ENCODE results near the gene ZGRF1. TPM values are rescaled to one million over a fixed set of nuclear protein-coding genes. Genes with fewer than 3 reads are reported as not detected.
"Not testable (repeated sequence)": the region's sequence is repeated elsewhere in the genome, so short reads cannot be mapped to it uniquely, and the experiment has no call there.

Gene ZGRF1
- polyA plus RNA-seq, 3 donors from 2014 or later = 2.0 to 3.7 (median 3.0) TPM

GRCh38 chr4:112559053-112559452 is 77.7 kb downstream of the ZGRF1 start:
- Mint-ChIP-seq H3K4me3 (no peak overlapping the region), H3K36me3 (peaks cover 6 to 47% (median 36%) of the 10 kb centered on the region in 3 donors), H3K4me1 (peaks cover 5 to 11% of the 10 kb centered on the region in 2 donors), H3K27me3 (ENCODE audit: low read depth in 3 of 3) (no peaks in the 10 kb centered on the region), H3K9me3 (no peaks in the 10 kb centered on the region), H3K27ac (no peak overlapping the region)
- DNase-seq = no peak

- H3K27me3 Mint-ChIP-seq (ENCODE audit: low read depth in 3 of 3) = no peaks in the 10 kb centered on the region
- peaks cover 6 to 47% (median 36%) of the 10 kb centered on the region in 3 donors for H3K36me3 Mint-ChIP-seq
- no peak overlapping the region for H3K4me3 Mint-ChIP-seq
- no peaks in the 10 kb centered on the region for H3K4me1 Mint-ChIP-seq
- DNase-seq = no peak
- no peak overlapping the region for H3K27ac Mint-ChIP-seq
- H3K9me3 Mint-ChIP-seq = no peaks in the 10 kb centered on the region
Measured at GRCh38 chr4:112557676-112558411, 78.9 kb downstream of the ZGRF1 start.

GRCh38 chr4:112554271-112554670 is 82.4 kb downstream of the ZGRF1 start:
- H3K27ac Mint-ChIP-seq; H3K27me3 Mint-ChIP-seq (ENCODE audit: low read depth in 3 of 3); H3K4me1 Mint-ChIP-seq: not testable (repeated sequence)

GRCh38 chr4:112552668-112553067 is 84.0 kb downstream of the ZGRF1 start:
- H3K27me3 Mint-ChIP-seq (ENCODE audit: low read depth in 3 of 3) = no peaks in the 10 kb centered on the region
- DNase-seq = no peak
- H3K4me1 Mint-ChIP-seq = no peaks in the 10 kb centered on the region
- no peaks in the 10 kb centered on the region for H3K9me3 Mint-ChIP-seq
- peaks cover 0 to 18% (median 17%) of the 10 kb centered on the region in 3 donors for H3K36me3 Mint-ChIP-seq
- H3K27ac Mint-ChIP-seq = no peak overlapping the region
- H3K4me3 Mint-ChIP-seq = no peak overlapping the region

More at GRCh38 chr4:112554271-112554670, 82.4 kb downstream of the ZGRF1 start:
- peaks cover 0 to 23% (median 21%) of the 10 kb centered on the region in 3 donors for H3K36me3 Mint-ChIP-seq
- DNase-seq, H3K4me3 Mint-ChIP-seq, H3K9me3 Mint-ChIP-seq: not testable (repeated sequence)

- Mint-ChIP-seq H3K4me1 (no peaks in the 10 kb centered on the region), H3K27ac (no peak overlapping the region), H3K9me3 (no peaks in the 10 kb centered on the region), H3K36me3 (peaks cover 0 to 19% (median 18%) of the 10 kb centered on the region in 3 donors), H3K4me3 (no peak overlapping the region), H3K27me3 (ENCODE audit: low read depth in 3 of 3) (no peaks in the 10 kb centered on the region)
- DNase-seq = no peak
Measured at GRCh38 chr4:112550728-112551127, 86.0 kb downstream of the ZGRF1 start.

GRCh38 chr4:112546476-112546875 is 90.2 kb downstream of the ZGRF1 start:
- H3K4me3 Mint-ChIP-seq = no peak overlapping the region

GRCh38 chr4:112545346-112545745 is 91.4 kb downstream of the ZGRF1 start:
- no peaks in the 10 kb centered on the region for H3K9me3 Mint-ChIP-seq
- DNase-seq = no peak
- H3K36me3 Mint-ChIP-seq = peaks cover 0 to 19% (median 14%) of the 10 kb centered on the region in 3 donors
- no peaks in the 10 kb centered on the region for H3K4me1 Mint-ChIP-seq
- H3K27ac Mint-ChIP-seq = no peak overlapping the region
- H3K27me3 Mint-ChIP-seq (ENCODE audit: low read depth in 3 of 3) = no peaks in the 10 kb centered on the region
- H3K4me3 Mint-ChIP-seq = no peak overlapping the region

More at GRCh38 chr4:112546476-112546875, 90.2 kb downstream of the ZGRF1 start:
- no peaks in the 10 kb centered on the region for H3K27me3 Mint-ChIP-seq (ENCODE audit: low read depth in 3 of 3)
- no peak for DNase-seq
- no peaks in the 10 kb centered on the region for H3K4me1 Mint-ChIP-seq
- H3K27ac Mint-ChIP-seq = no peak overlapping the region
- H3K36me3 Mint-ChIP-seq = peaks cover 0 to 19% (median 14%) of the 10 kb centered on the region in 3 donors
- H3K9me3 Mint-ChIP-seq = no peaks in the 10 kb centered on the region

GRCh38 chr4:112540695-112541094 is 96.0 kb downstream of the ZGRF1 start:
- Mint-ChIP-seq H3K27me3 (ENCODE audit: low read depth in 3 of 3) (no peaks in the 10 kb centered on the region), H3K4me3 (no peak overlapping the region), H3K36me3 (peaks cover 3 to 25% (median 21%) of the 10 kb centered on the region in 3 donors), H3K9me3 (no peaks in the 10 kb centered on the region), H3K27ac (no peak overlapping the region), H3K4me1 (no peaks in the 10 kb centered on the region)
- DNase-seq = no peak

- Mint-ChIP-seq H3K36me3 (peaks cover 3 to 16% (median 6%) of the 10 kb centered on the region in 3 donors), H3K4me1 (no peaks in the 10 kb centered on the region), H3K4me3 (no peak overlapping the region), H3K27me3 (ENCODE audit: low read depth in 3 of 3) (peaks cover 0 to 7% (median 4%) of the 10 kb centered on the region in 3 donors), H3K27ac (no peak overlapping the region), H3K9me3 (no peaks in the 10 kb centered on the region)
- no peak for DNase-seq
Measured at GRCh38 chr4:112536123-112536522, 100.6 kb downstream of the ZGRF1 start.

GRCh38 chr4:112532267-112532666 is 104.4 kb downstream of the ZGRF1 start:
- no peak overlapping the region for H3K27ac Mint-ChIP-seq
- H3K9me3 Mint-ChIP-seq = no peaks in the 10 kb centered on the region
- H3K27me3 Mint-ChIP-seq (ENCODE audit: low read depth in 3 of 3) = peaks cover 0 to 9% (median 7%) of the 10 kb centered on the region in 3 donors
- H3K36me3 Mint-ChIP-seq = peaks cover 0 to 2% (median 0%) of the 10 kb centered on the region in 3 donors
- DNase-seq = no peak
- no peak overlapping the region for H3K4me3 Mint-ChIP-seq
- no peaks in the 10 kb centered on the region for H3K4me1 Mint-ChIP-seq

GRCh38 chr4:112531146-112531545 is 105.6 kb downstream of the ZGRF1 start:
- no peak overlapping the region for H3K27ac Mint-ChIP-seq

GRCh38 chr4:112526061-112526460 is 110.6 kb downstream of the ZGRF1 start:
- peaks cover 0 to 5% (median 0%) of the 10 kb centered on the region in 6 donors for H3K9me3 Mint-ChIP-seq
- no peak overlapping the region for H3K27ac Mint-ChIP-seq
- H3K4me1 Mint-ChIP-seq = peaks cover 12 to 28% of the 10 kb centered on the region in 2 donors
- no peak for DNase-seq
- no peaks in the 10 kb centered on the region for H3K36me3 Mint-ChIP-seq
- H3K27me3 Mint-ChIP-seq (ENCODE audit: low read depth in 3 of 3) = peaks cover 12 to 22% (median 19%) of the 10 kb centered on the region in 3 donors
- H3K4me3 Mint-ChIP-seq = no peak overlapping the region

More at GRCh38 chr4:112531146-112531545, 105.6 kb downstream of the ZGRF1 start:
- Mint-ChIP-seq H3K9me3 (no peaks in the 10 kb centered on the region), H3K4me3 (no peak overlapping the region), H3K27me3 (ENCODE audit: low read depth in 3 of 3) (peaks cover 0 to 9% (median 7%) of the 10 kb centered on the region in 3 donors), H3K4me1 (no peaks in the 10 kb centered on the region), H3K36me3 (no peaks in the 10 kb centered on the region)
- DNase-seq = no peak

- Mint-ChIP-seq H3K27ac (no peak overlapping the region), H3K4me1 (peaks cover 16 to 33% of the 10 kb centered on the region in 2 donors), H3K36me3 (no peaks in the 10 kb centered on the region), H3K27me3 (ENCODE audit: low read depth in 3 of 3) (peaks cover 25 to 32% (median 26%) of the 10 kb centered on the region in 3 donors), H3K9me3 (peaks cover 0 to 9% (median 0%) of the 10 kb centered on the region in 6 donors), H3K4me3 (peak overlapping the region; percentile 77 to 91 (median 85))
- peak; percentile 54 to 64 (median 58) for DNase-seq
Measured at GRCh38 chr4:112523764-112524505, 112.8 kb downstream of the ZGRF1 start.

All from immature natural killer cell (primary cell).